ENCODE results near the gene ELF3. TPM values are rescaled to one million over a fixed set of nuclear protein-coding genes. Genes with fewer than 3 reads are reported as not detected.

ELF3 gene
- total RNA-seq, 2 experiments from 2014 or later, result 0.09 to 0.44 TPM

DNA sequence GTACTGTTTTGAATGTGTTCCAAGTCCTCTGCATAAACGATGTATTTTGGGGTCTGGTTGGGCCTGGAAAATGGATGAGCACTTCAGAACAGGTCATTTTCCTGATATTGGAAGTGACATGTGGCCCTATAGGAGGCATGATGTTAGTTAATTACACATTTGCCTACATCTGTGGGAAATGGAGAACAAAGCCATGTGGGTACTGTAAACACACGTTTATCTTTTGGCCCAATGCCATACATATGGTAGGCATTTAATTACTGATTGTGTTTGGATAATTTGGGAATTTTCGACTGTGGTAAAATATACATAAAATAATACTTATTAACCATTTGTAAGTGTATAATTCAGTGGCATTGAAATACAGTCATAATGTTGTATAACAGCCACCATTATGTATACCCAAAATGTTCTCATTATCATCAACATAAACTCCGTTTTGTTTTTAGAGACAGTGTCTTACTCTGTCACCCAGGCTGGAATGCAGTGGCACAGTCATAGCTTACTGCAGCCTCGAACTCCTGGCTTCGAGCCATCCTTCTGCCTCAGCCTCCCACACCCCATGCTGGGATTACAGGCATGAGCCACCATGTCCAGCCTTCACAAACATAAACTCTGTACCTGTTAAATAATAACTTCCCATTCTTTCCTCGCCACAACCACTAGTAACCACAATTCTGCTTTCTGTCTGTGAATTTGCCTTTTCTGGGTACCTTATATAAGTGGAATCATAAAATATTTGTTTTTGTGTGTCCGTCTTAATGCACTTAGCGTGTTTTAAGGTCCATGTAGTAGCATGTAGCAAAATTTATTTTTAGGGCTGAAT lies 39.8 kb upstream of the ELF3 start:
- H3K4me2 ChIP-seq (ENCODE audit: low read length), result no peak overlapping the region
- H3K9me2 ChIP-seq (ENCODE audit: insufficient read depth, low read length), result no peaks in the 10 kb centered on the region
- H3K4me3 ChIP-seq (ENCODE audit: low read depth, low read length, poor library complexity, severe bottlenecking), result no peak overlapping the region
- peaks cover 8% of the 10 kb centered on the region for H3K4me1 ChIP-seq (ENCODE audit: insufficient read depth, low read length, poor library complexity, severe bottlenecking)
- H3K9me3 ChIP-seq (ENCODE audit: low read length), result no peaks in the 10 kb centered on the region
- H3K27ac ChIP-seq (ENCODE audit: low read depth, low read length, poor library complexity, severe bottlenecking), result no peak overlapping the region
- H3K36me3 ChIP-seq (ENCODE audit: insufficient read depth, low read length), result peaks cover 51% of the 10 kb centered on the region
- ChIA-PET CTCF (ENCODE audit: unreplicated experiment) (no interaction called here), POLR2A (no interaction called here)
- TF ChIP-seq, protein P1, sequence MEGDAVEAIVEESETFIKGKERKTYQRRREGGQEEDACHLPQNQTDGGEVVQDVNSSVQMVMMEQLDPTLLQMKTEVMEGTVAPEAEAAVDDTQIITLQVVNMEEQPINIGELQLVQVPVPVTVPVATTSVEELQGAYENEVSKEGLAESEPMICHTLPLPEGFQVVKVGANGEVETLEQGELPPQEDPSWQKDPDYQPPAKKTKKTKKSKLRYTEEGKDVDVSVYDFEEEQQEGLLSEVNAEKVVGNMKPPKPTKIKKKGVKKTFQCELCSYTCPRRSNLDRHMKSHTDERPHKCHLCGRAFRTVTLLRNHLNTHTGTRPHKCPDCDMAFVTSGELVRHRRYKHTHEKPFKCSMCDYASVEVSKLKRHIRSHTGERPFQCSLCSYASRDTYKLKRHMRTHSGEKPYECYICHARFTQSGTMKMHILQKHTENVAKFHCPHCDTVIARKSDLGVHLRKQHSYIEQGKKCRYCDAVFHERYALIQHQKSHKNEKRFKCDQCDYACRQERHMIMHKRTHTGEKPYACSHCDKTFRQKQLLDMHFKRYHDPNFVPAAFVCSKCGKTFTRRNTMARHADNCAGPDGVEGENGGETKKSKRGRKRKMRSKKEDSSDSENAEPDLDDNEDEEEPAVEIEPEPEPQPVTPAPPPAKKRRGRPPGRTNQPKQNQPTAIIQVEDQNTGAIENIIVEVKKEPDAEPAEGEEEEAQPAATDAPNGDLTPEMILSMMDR (conservative IDR thresholded peaks at IDR 0.05; ENCODE audit: low read length), result no peak
- no peak for TF ChIP-seq EZH2phosphoT487 (IDR thresholded peaks at IDR 0.05; ENCODE audit: borderline replicate concordance, low read depth, low read length)
- no peak for DNase-seq (ENCODE audit: low spot score)
- intact Hi-C loops (cut with micrococcal nuclease; ENCODE audit: unreplicated experiment), result loop anchor here (5.0 kb wide), 2 partner anchors 93 to 143 kb away; partner anchors contain the start of gene IPO9
- H4K20me1 ChIP-seq (ENCODE audit: insufficient read depth, low read length), result no peaks in the 10 kb centered on the region
- no peak overlapping the region for H2AFZ ChIP-seq (ENCODE audit: low read length)
- no peaks in the 10 kb centered on the region; the same call in 1 of the 2 replicates for H3K79me2 ChIP-seq (ENCODE audit: insufficient read depth, low read depth, low read length)
- no TSS peak for BruUV-seq (replicated peaks)

GRCh38 chr1:201982082-201982622 lies 28.2 kb upstream of the ELF3 start:
- DNase-seq (ENCODE audit: low spot score), result peak; percentile 66
- no peak overlapping the region for H3K27ac ChIP-seq (ENCODE audit: low read depth, low read length, poor library complexity, severe bottlenecking)
- BruUV-seq (replicated peaks), result no TSS peak

More at GRCh38 chr1:201982082-201982622, 28.2 kb upstream of the ELF3 start:
- Histone ChIP-seq H3K4me2 (ENCODE audit: low read length) (peak overlapping the region; percentile 62), H4K20me1 (ENCODE audit: insufficient read depth, low read length) (no peaks in the 10 kb centered on the region), H3K79me2 (ENCODE audit: insufficient read depth, low read depth, low read length) (no peaks in the 10 kb centered on the region), H3K9me3 (ENCODE audit: low read length) (no peaks in the 10 kb centered on the region), H3K4me1 (ENCODE audit: insufficient read depth, low read length, poor library complexity, severe bottlenecking) (peaks cover 12% of the 10 kb centered on the region), H3K4me3 (ENCODE audit: low read depth, low read length, poor library complexity, severe bottlenecking) (peak overlapping the region; percentile 86), H3K36me3 (ENCODE audit: insufficient read depth, low read length) (no peaks in the 10 kb centered on the region), H2AFZ (ENCODE audit: low read length) (peak overlapping the region; percentile 87; the same call in 1 of the 2 replicates), H3K9me2 (ENCODE audit: insufficient read depth, low read length) (no peaks in the 10 kb centered on the region)
- ChIA-PET POLR2A (interaction anchor here (0.6 to 2.0 kb wide), 3 partner anchors 8 to 440 kb away, joined by 3 to 5 read pairs (median 4); no protein-coding TSS in a partner anchor), CTCF (ENCODE audit: unreplicated experiment) (no interaction called here)
- TF ChIP-seq EZH2phosphoT487 (IDR thresholded peaks at IDR 0.05; ENCODE audit: borderline replicate concordance, low read depth, low read length), result no peak
- TF ChIP-seq, protein P1 (conservative IDR thresholded peaks at IDR 0.05; ENCODE audit: low read length), result no peak
- intact Hi-C loops (cut with micrococcal nuclease; ENCODE audit: unreplicated experiment), result no loop called here
